Activated CD8-positive, alpha-beta memory T cell treated with anti-CD3 and anti-CD28 coated beads, Interleukin-2, amount 50 U/mL, for 1 hour (primary cell): ENCODE data around the gene GPI.

Experiments used
- DNase-seq: peaks from one replicate; pipeline ENCODE4 v3.0.0-alpha.2; 2020; ENCODE audit errors: extremely low read depth

The GPI gene

GRCh38 chr19:34341935-34342680, 22.9 kb upstream of the GPI start:
- DNase-seq: no peak

GRCh38 chr19:34343751-34344150, 21.2 kb upstream of the GPI start:
- no peak for DNase-seq

GRCh38 chr19:34345947-34346351, 19.0 kb upstream of the GPI start:
- DNase-seq: no peak

GRCh38 chr19:34347561-34348165, 17.3 kb upstream of the GPI start:
- no peak for DNase-seq

- no peak for DNase-seq
Measured at GRCh38 chr19:34348899-34349487, 16.0 kb upstream of the GPI start.

- peak; percentile 62 for DNase-seq
Measured at GRCh38 chr19:34350161-34350561, 14.8 kb upstream of the GPI start.

GRCh38 chr19:34351382-34351826, 13.6 kb upstream of the GPI start:
- no peak for DNase-seq

- DNase-seq: no peak
Measured at GRCh38 chr19:34353546-34353945, 11.4 kb upstream of the GPI start.

- no peak for DNase-seq
Measured at GRCh38 chr19:34355201-34355600, 9.8 kb upstream of the GPI start.

GRCh38 chr19:34356875-34357274, 8.1 kb upstream of the GPI start:
- DNase-seq: no peak

- no peak for DNase-seq
Measured at GRCh38 chr19:34357431-34357830, 7.6 kb upstream of the GPI start.

GRCh38 chr19:34359140-34359953, 5.6 kb upstream of the GPI start:
- peak; percentile 70 for DNase-seq

GRCh38 chr19:34359954-34360315, 5.1 kb upstream of the GPI start:
- no peak for DNase-seq

- no peak for DNase-seq
Measured at GRCh38 chr19:34360354-34360909, 4.6 kb upstream of the GPI start.

GRCh38 chr19:34362679-34363069, 2.3 kb upstream of the GPI start:
- no peak for DNase-seq

- no peak for DNase-seq
Measured at GRCh38 chr19:34363094-34363493, 1.9 kb upstream of the GPI start.

- no peak for DNase-seq
Measured at GRCh38 chr19:34363930-34364329, 1.1 kb upstream of the GPI start.

GRCh38 chr19:34364462-34364829, 550 bp upstream of the GPI start:
- DNase-seq: no peak

GRCh38 chr19:34365463-34366401, 736 bp downstream of the GPI start:
- DNase-seq: no peak

- no peak for DNase-seq
Measured at GRCh38 chr19:34366738-34367623, 2.0 kb downstream of the GPI start.
